GM12891 (cell line): Measurements from ENCODE around the gene PSMB2.

Experiments
- DNase-seq: peaks from one replicate; pipeline ENCODE4 v3.0.0; 2011; ENCODE audit warnings: low spot score; ENCODE audit not compliant: insufficient read length
- FAIRE-seq: peaks from 2 replicates; lab custom pipeline; 2011; peaks lifted over from hg19 to GRCh38; lab: Jason Lieb, UNC
- PAX5 ChIP-seq: IDR thresholded peaks from 2 replicates; pipeline ENCODE4 v1.6.1; 2011; ENCODE audit warnings: low read length, moderate library complexity, mild to moderate bottlenecking; ENCODE audit not compliant: insufficient read depth, severe bottlenecking
- POLR2A ChIP-seq: IDR thresholded peaks from 2 replicates; pipeline ENCODE4 v1.6.1; 2011; ENCODE audit warnings: low read depth, low read length, control low read depth
- POLR2AphosphoS5 ChIP-seq: IDR thresholded peaks from 2 replicates; pipeline ENCODE4 v1.6.1; 2011; ENCODE audit warnings: low read depth, low read length, control low read depth
- POU2F2 ChIP-seq: IDR thresholded peaks from 2 replicates; pipeline ENCODE4 v1.6.1; 2011; ENCODE audit warnings: low read depth, mild to moderate bottlenecking, control low read depth, low read length, moderate library complexity
- SPI1 ChIP-seq: IDR thresholded peaks from 2 replicates; pipeline ENCODE4 v1.6.1; 2011; ENCODE audit warnings: low read depth, low read length, control low read depth
- TAF1 ChIP-seq: IDR thresholded peaks from 2 replicates; pipeline ENCODE4 v1.6.1; 2011; ENCODE audit warnings: low read depth, low read length, control low read depth

PSMB2 gene

DNA sequence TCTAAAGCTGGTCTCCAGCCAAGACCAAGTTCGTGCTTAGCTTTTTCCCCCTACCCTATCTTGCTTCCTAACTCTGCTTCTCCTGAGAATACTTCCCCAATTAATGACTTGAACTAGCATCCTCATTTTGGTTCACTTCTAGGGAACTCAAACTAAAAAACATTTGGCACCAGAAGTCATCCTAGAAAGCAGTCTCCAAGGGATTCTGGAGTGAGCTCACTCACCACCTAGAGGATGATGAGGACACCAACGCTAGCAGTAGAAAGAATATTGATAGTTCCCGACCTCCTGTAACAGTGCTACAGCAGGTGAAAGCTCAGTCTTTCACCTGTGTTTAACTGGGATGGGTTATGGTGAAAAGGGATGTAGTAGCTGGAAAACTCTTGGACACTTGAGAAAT, 4.7 kb upstream of the PSMB2 start:
- no peak for FAIRE-seq
- TF ChIP-seq SPI1 = no peak
- no peak for TF ChIP-seq PAX5
- no peak for TF ChIP-seq TAF1
- TF ChIP-seq POU2F2 = no peak
- TF ChIP-seq POLR2A = no peak
- TF ChIP-seq POLR2AphosphoS5 = no peak
- DNase-seq = no peak

DNA sequence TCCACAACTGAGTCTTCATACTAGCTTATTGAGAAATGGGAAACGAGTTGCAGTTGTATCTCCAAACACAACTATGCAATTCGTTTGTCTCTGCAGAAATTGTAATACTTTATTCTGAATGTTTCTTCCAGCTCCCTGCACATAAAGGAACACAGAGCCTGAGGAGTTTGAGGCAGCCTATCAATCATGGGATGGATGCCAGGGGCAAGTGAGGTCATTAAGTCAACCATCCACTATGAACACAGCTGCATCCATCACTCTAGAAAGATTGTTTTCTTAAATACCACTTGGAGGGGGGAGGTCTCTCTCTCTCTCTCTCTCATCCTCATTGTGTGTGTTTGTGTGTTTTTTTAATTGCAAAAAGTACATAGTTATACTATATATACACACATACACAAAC, 2.9 kb upstream of the PSMB2 start:
- DNase-seq (no peak), FAIRE-seq (no peak)
- TF ChIP-seq SPI1 (no peak), TAF1 (no peak), PAX5 (no peak), POU2F2 (no peak), POLR2AphosphoS5 (no peak), POLR2A (no peak)

DNA sequence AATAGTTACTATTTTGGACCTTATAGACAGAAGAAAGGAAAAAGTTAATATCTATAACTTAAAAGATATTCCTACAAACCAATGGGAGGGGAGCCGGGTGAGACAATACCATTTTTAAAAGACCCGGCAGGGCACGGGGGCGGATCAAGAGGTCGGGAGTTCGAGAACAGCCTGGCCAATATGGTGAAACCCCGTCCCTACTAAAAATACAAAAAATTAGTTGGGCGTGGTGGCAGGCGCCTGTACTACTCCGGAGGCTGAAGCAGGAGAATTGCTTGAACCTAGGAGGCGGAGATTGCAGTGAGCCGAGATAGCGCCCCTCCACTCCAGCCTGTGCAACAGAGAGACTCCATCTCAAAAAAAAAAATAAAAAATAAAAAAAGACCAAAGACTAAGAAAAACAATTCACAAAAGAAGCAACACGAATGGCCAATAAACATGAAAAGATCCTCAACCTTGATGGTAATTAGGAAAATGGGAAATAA, 1.2 kb upstream of the PSMB2 start:
- no peak for DNase-seq
- no peak for FAIRE-seq
- no peak for TF ChIP-seq POLR2AphosphoS5
- TF ChIP-seq TAF1 = no peak
- TF ChIP-seq POLR2A = no peak

DNA sequence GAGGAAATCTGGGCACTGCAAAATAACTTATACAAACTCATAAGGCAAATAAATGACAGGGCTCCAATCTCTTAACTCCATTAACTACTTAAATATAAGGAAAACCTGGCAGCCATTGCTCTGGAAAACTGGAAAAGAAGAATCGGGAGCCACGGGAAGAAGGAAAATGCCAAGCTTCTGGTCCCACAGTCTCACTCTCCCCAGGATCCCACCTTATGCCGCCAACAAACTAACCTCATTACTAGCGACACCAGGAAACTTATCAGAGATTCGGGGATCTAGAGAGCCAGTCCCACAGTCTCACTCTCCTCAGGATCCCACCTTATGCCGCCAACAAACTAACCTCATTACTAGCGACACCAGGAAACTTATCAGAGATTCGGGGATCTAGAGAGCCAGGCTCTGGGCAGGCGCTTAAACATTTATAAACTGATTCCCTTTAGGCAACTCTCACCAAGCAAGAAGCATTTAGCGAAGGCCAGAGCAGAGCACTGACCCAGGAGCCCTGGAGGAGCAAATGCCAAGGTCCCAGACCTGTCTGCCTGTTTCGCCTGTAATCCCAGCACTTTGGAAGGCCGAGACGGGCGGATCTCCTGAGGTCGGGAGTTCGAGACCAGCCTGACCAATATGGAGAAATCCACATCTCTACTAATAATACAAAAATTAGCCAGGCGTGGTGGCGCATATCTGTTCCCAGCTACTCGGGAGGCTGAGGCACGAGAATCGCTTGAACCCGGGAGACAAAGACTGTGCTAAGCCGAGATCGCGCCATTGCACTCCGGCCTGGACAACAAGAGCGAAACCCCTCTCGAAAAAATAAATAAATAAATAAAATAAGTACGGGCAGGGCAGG, 720 bp downstream of the PSMB2 start:
- FAIRE-seq (no peak), DNase-seq (no peak)
- no peak for TF ChIP-seq POU2F2
- TF ChIP-seq SPI1 = no peak
- TF ChIP-seq POLR2A = no peak
- TF ChIP-seq TAF1 = no peak
- no peak for TF ChIP-seq POLR2AphosphoS5
- TF ChIP-seq PAX5 = no peak

DNA sequence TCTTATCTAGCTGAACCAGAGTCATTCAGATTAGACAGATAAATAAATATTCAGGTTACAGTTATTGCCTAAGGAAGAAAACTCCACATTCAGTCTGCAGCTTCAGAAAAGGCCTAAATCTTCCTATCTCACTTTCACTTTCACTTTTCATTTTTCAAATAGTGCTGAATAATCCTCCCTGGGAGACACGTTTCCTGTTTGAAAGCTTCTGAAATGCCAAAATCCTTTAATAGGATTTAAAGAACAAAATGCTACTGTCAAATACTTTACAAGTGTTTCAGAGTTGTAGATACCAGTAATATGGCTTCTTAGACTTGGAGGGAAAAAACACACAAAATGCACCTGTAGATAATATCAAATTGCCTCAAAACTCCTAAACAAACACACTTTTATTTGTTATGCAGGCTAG, 3.9 kb downstream of the PSMB2 start:
- peak; percentile 40 for FAIRE-seq
- DNase-seq = no peak
- no peak for TF ChIP-seq POLR2AphosphoS5
- TF ChIP-seq POU2F2 = no peak
- no peak for TF ChIP-seq TAF1
- TF ChIP-seq PAX5 = no peak
- TF ChIP-seq SPI1 = no peak
- TF ChIP-seq POLR2A = no peak

DNA sequence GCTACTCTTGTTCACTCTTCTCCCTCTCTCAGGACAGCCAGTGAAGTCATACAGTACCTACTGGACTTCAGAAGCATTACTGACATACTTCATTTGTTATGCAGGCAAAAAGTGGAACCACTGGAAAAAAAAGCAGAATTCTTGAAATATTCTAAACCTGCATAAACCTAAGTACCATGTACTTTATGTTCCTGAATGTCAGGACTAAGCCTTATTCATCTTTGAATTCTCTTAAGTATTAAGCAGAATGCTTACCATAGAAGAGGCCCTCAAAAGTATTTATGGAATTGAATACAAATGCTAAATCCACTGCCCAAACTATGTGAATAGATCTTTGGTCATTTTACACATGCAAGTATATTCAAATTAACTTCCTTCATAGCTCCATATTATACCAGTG, 7.8 kb downstream of the PSMB2 start:
- DNase-seq = no peak
- TF ChIP-seq SPI1 (no peak), TAF1 (no peak), POLR2A (no peak), POLR2AphosphoS5 (no peak), PAX5 (no peak), POU2F2 (no peak)
- FAIRE-seq = no peak

DNA sequence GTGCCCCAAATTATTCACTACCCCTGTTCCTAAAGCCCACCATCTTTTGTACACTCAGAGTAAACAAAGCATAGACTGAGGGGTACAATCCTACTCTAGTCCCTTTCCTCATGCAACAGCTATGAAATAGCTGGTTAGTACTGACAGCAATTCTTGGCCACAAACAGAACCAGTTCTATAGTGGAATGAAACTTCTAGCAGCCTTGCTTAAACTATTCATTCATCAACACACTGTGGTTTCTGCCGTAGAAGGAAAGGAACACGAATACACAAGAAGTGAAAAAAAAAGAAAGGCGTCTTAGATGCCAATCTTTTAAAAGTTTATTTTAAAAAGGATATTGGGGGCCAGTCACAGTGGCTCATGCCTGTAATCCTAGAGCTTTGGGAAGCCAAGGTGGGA, 9.9 kb downstream of the PSMB2 start:
- TF ChIP-seq SPI1 (no peak), POU2F2 (no peak), POLR2A (no peak), POLR2AphosphoS5 (no peak), PAX5 (no peak), TAF1 (no peak)
- no peak for DNase-seq
- FAIRE-seq = no peak

DNA sequence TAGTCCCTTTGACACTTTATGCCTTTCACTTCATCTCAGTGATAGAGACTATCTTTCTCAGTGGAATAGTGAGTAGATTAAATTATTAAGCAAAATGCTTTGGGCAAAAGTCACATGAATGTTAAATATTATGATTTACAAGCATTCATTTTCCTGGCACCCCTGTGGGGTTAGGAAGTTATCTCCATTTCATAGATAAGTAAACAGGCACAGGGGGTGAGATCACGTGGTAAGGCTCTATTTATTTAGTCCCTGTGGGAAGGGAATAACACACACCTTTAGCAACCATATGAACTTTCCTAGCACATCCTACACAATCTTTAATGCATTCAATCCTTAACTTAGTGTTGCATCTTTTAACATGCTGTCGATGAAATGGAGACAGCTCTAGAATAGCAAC, 12.3 kb downstream of the PSMB2 start:
- DNase-seq (no peak), FAIRE-seq (no peak)
- no peak for TF ChIP-seq PAX5
- TF ChIP-seq SPI1 = no peak
- no peak for TF ChIP-seq POLR2AphosphoS5
- TF ChIP-seq TAF1 = no peak
- no peak for TF ChIP-seq POLR2A
- no peak for TF ChIP-seq POU2F2

DNA sequence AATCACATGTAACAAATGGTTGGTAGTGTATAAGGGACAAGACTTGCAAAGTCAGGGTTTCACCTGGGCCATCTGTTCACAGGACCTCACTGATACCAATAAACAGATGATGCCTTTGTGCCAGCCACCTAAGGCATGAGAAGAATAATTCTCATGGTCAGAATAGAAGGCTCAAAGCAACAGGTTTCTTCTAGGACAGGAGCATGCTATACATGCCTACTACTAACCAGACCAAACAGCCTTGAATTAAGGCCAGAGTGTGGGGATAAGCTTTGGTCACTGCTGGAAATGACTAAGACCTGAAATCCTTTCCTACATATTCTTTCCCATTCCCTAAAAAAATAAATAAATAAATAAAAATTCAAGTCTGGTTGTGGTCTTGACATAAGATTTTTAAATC, 17.5 kb downstream of the PSMB2 start:
- FAIRE-seq = no peak
- no peak for DNase-seq
- TF ChIP-seq TAF1 (no peak), POLR2AphosphoS5 (no peak), SPI1 (no peak), POU2F2 (no peak), PAX5 (no peak), POLR2A (no peak)

DNA sequence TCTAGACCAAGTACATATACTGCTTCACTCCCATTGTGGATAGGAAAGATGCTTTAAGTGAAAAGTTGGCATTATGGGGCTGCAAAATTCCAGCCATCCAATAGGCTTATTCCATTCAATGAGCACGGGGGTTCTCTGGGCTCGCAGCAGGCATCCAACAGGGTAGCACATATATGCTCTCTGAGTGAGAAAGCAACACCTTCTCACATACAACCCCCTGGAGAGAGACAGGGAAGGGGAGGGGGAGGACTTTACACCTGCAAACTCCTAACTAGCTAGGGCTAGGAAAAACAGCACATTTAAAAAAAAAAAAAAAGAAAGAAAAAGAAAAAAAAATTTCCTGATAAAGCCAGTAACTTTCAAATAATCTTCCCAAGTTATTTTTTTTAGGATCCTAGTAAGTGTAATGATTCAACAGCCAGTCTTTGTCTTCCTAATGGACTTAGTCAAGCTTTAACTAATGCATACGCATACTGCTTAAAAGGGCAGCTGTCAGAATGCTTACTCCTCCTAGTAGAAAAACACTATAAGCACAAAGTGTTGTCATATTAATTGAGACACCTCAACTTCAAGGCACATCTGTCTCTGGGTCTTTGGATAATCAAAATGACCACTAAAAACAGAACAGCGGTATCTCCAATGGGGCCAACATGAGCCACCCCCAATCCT, 18.7 kb downstream of the PSMB2 start:
- DNase-seq (no peak), FAIRE-seq (no peak)
- no peak for TF ChIP-seq PAX5
- no peak for TF ChIP-seq POU2F2
- no peak for TF ChIP-seq POLR2AphosphoS5
- no peak for TF ChIP-seq POLR2A
- no peak for TF ChIP-seq SPI1
- no peak for TF ChIP-seq TAF1
